GM18498 (cell line): ENCODE measurements around the gene RBM17.
"Not testable (repeated sequence)": the region's sequence is repeated elsewhere in the genome, so short reads cannot be mapped to it uniquely, and the experiment has no call there.

Experiments
- ATAC-seq: cut with Tn5 transposase; IDR thresholded peaks from one replicate; pipeline ENCODE4 v1.9.1; 2021; ENCODE audit warnings: mild to moderate bottlenecking, moderate library complexity; ENCODE audit not compliant: unreplicated experiment

Gene RBM17

DNA sequence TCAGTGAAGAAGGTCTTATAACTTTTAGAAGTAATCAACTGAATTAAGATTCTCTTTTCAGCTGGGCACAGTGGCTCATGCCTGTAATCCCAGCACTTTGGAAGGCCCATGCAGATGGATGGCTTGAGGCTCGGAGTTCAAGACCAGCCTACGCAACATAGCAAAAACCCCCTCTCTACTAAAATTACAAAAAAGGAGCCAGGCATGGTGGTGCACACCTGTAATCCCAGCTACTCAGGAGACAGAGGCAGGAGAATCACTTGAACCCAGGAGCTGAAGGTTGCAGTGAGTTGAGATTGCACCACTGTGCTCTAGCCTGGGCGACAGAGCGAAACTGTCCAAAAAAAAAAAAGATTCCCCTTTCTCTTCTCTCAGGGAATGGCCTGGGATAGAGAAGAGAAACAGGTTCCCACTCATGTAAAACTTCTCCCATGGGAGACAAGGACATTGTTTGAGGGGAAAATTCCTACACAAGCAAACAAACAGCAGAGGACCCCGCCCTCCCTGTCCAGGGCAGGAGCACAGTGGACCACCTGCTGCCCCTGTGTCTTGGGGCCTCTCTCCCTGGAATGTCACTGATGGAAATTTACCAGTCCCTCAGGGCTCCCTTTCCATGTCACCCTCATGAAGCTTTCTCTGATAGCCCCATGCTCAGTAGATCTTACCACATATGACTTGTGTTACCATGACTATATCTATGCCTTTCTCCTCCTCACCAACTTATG is 32.3 kb upstream of the RBM17 start:
- ATAC-seq = no peak

DNA sequence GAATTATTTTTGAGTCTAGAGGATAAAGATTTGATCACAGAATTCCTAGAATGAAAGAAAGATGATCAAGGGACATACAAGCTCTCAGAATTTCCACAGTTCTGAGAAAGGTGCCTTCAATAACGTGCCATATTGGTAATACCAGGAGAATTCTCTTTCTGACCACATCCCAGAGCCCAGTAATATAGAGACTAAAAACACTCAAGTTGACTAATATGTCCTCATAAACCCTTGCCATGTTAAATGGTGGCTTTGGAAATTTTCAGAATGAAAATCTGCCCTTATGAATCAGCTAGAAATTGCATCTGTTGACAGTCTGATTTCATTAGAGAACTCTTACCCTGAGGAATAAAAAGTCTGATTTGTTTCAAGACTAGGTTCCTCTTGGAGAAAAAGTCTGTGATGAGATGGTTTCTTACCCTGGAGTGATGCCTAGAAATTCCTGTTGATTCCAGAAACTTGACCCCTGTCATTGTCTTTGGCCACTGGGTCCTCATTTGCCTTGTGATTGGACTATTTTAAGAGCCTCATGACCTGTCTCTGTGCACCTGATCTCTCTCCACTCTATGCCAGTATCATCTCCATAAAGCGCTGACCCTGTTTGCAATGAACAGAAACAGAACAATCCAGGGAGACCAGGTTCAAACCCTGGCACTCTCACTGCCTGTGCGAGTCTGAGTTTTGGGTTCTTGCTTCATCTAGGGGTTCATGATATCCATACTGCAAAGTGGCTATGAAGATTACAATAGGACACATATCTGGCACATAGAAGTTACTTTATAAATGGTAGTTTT is 30.0 kb upstream of the RBM17 start:
- no peak for ATAC-seq

- no peak for ATAC-seq
Observed at GRCh38 chr10:6059506-6059905, 29.3 kb upstream of the RBM17 start.

GRCh38 chr10:6061056-6061455 is 27.8 kb upstream of the RBM17 start:
- no peak for ATAC-seq

GRCh38 chr10:6062101-6062771 is 26.6 kb upstream of the RBM17 start, which contains the start of gene IL2RA:
IL2RA (minus strand) TSS chr10:6062367; CDS start chr10:6062151, 216 bp downstream.
- no peak for ATAC-seq

GRCh38 chr10:6064119-6064518 is 24.7 kb upstream of the RBM17 start:
- ATAC-seq = no peak

DNA sequence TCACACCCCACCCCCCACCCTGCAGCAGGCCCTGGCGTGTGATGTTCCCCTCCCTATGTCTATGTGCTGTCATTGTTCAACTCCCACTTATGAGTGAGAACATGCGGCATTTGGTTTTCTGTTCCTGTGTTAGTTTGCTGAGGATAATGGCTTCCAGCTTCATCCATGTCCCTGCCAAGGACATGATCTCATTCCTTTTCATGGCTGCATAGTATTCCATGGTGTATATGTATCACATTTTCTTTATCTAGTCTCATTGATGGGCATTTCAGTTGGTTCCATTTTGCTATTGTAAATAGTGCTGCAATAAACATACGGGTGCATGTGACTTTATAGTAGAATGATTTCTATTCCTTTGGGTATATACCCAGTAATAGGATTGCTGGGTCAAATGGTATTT is 24.1 kb upstream of the RBM17 start:
- not testable (repeated sequence) for ATAC-seq

DNA sequence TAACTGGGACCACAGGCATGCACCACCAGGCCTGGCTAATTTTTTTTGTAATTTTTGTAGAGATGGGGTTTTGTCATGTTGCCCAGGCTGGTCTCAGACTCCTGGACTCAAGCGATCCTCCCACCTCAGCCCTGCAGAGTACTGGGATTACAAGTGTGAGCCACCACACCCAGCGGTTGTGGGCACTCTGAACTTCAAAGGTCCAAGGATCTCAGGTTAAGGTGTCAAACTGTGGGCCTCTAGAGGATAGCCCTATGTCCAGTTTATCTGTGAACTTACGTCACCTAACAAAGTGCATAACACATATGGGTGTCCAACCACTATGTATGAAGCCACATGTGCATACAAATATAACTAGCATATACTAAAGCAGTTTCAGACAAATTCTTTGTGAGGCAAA is 23.4 kb upstream of the RBM17 start:
- no peak for ATAC-seq

DNA sequence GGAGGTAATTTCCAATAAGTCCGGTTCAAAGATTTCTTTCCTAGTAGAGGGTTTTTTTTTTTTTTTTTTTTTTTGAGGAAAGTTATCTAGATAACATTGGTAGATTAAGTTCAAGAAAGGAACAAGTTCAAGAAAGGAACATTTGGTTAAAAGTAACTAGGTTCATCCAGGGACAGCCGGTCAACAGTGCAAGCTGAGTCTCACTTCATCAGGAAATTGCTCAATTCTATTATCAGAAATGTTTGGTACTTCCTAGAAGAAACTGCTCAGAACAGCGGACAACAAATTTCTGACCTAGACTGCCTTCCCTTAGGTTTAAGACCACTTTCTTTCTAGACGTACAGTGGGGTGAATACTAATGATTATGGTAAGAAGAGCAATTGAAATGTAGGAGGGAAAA is 23.0 kb upstream of the RBM17 start:
- no peak for ATAC-seq

DNA sequence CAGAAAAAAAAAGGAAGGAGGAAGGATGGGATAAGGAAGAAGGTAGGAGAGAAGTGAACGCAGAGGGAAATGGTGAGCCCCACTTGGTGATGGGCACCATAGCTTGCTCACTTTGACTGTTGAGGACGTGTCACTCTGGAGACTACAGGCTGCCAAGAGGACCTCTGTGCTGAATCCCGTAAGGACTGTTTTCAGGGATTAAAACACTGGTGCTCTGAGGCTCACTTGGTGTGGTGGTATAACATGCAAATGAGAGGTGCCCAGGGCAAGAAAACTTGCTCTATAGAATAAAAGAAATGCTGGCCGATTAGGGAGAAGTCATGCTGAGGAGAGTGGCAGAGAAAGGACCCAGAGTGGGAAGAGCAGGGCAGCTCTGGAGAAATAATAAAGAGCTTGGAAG is 21.4 kb upstream of the RBM17 start:
- no peak for ATAC-seq

- ATAC-seq = no peak
Observed at GRCh38 chr10:6068006-6068405, 20.8 kb upstream of the RBM17 start.

DNA sequence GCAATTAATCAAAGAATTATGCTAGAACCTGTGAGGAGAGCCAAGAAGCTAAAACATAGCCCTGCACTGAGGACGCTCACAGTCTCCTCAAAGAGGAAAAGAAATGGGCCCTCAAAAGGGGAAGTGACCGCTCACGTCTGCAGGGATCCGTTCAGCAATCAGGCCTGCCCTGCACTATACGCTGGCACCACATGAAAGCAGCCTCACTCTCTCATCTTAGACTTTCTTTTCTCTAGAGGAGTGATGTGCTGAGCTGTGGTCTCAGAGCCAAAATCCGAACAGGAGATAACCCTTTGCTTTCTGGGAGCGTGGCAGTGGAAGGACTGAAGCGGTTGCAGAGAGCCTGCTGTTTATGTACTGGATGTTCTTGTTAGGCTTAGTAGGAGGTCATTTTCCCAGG is 20.4 kb upstream of the RBM17 start:
- ATAC-seq = peak; percentile 71

- ATAC-seq = no peak
Observed at GRCh38 chr10:6069081-6069931, 19.5 kb upstream of the RBM17 start.

- ATAC-seq = no peak
Observed at GRCh38 chr10:6070660-6071059, 18.2 kb upstream of the RBM17 start.

- ATAC-seq = no peak
Observed at GRCh38 chr10:6071181-6072175, 17.4 kb upstream of the RBM17 start.

- ATAC-seq = peak; percentile 43
Observed at GRCh38 chr10:6072215-6072934, 16.5 kb upstream of the RBM17 start.

GRCh38 chr10:6074489-6075301 is 14.1 kb upstream of the RBM17 start:
- no peak for ATAC-seq

- ATAC-seq = no peak
Observed at GRCh38 chr10:6077071-6077675, 11.7 kb upstream of the RBM17 start.
